ENCODE measurements around the gene PPP1R13L.
"Not testable (repeated sequence)": the region's sequence is repeated elsewhere in the genome, so short reads cannot be mapped to it uniquely, and the experiment has no call there.

Gene PPP1R13L

DNA sequence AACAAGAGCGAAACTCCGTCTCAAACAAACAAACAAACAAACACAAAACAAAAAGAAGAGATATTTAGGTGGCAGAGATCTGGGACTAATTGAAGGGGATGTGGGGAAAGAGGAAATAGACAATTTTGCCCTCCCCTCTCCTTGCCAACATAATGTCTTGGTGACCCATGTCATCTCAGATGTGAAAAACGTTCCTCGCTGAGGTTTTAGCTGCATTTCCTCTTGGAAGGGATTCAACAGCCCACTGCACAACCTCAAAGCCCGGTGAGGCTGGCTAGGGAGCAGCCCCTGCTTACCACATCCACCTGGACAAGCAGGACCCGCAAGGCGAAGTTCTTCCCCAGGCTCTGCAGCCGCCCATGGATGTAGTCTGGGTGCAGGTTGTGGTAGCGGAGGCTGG, 13.9 kb upstream of the PPP1R13L start:
- no peak for ATAC-seq

DNA sequence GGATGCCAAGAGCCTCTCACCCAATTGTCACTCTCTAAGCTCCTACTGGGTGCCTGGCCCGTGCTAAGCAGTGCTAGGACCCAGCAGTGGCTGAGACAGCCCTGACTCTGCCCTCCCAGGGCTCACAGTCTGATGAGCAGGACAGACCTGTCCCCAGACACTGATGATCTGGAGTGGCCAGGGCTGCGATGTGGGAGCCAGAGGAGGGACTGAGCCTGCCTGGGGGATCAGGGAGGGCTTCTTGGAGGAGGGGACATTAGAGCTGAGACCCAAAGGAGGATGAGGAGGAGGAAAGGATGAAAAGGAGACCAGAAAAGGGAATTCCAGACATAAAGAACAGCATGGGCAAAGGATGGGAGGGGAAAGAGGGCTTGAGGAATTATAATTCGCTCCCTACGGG, 12.3 kb upstream of the PPP1R13L start:
- ATAC-seq = no peak

More for the DNA sequence above, 13.9 kb upstream of the PPP1R13L start:
- TF ChIP-seq ESRRG (CRISPR knock-in tag; IDR thresholded peaks at IDR 0.05) (no peak), ZFP3 (CRISPR knock-in tag; IDR thresholded peaks at IDR 0.05) (no peak), ZNF8 (CRISPR knock-in tag; IDR thresholded peaks at IDR 0.05) (no peak)
- TF ChIP-seq, protein P1, sequence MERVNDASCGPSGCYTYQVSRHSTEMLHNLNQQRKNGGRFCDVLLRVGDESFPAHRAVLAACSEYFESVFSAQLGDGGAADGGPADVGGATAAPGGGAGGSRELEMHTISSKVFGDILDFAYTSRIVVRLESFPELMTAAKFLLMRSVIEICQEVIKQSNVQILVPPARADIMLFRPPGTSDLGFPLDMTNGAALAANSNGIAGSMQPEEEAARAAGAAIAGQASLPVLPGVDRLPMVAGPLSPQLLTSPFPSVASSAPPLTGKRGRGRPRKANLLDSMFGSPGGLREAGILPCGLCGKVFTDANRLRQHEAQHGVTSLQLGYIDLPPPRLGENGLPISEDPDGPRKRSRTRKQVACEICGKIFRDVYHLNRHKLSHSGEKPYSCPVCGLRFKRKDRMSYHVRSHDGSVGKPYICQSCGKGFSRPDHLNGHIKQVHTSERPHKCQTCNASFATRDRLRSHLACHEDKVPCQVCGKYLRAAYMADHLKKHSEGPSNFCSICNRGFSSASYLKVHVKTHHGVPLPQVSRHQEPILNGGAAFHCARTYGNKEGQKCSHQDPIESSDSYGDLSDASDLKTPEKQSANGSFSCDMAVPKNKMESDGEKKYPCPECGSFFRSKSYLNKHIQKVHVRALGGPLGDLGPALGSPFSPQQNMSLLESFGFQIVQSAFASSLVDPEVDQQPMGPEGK (CRISPR knock-in tag; IDR thresholded peaks at IDR 0.05; ENCODE audit: borderline replicate concordance) = no peak
- TF ChIP-seq, protein P2, sequence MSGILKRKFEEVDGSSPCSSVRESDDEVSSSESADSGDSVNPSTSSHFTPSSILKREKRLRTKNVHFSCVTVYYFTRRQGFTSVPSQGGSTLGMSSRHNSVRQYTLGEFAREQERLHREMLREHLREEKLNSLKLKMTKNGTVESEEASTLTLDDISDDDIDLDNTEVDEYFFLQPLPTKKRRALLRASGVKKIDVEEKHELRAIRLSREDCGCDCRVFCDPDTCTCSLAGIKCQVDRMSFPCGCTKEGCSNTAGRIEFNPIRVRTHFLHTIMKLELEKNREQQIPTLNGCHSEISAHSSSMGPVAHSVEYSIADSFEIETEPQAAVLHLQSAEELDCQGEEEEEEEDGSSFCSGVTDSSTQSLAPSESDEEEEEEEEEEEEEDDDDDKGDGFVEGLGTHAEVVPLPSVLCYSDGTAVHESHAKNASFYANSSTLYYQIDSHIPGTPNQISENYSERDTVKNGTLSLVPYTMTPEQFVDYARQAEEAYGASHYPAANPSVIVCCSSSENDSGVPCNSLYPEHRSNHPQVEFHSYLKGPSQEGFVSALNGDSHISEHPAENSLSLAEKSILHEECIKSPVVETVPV (CRISPR knock-in tag; IDR thresholded peaks at IDR 0.05) = no peak

DNA sequence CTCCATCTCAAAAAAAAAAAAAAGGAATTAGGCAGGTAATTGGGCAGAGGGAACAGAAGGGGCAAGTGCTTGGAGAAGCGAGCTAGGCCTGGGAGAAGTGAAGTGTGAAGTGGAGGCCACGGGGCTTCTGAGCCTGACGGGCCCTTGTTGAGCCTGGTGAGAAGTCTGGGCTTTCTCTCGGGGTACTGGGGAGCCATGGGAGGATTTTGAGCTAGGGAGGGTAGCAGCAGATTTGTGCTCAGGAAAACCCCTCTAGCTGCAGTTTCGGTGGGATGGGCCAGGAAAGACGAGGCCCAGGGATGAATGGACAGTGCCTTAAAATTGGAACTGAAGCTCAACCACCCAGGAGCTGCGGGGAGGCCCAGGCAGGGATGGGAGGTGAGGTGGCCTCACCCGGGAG, 9.6 kb upstream of the PPP1R13L start:
- no peak for ATAC-seq
- TF ChIP-seq CSDC2 (CRISPR knock-in tag; IDR thresholded peaks at IDR 0.05) (no peak), ZNF565 (CRISPR knock-in tag; conservative IDR thresholded peaks at IDR 0.05; ENCODE audit: low read depth) (no peak)
- TF ChIP-seq, protein P3, sequence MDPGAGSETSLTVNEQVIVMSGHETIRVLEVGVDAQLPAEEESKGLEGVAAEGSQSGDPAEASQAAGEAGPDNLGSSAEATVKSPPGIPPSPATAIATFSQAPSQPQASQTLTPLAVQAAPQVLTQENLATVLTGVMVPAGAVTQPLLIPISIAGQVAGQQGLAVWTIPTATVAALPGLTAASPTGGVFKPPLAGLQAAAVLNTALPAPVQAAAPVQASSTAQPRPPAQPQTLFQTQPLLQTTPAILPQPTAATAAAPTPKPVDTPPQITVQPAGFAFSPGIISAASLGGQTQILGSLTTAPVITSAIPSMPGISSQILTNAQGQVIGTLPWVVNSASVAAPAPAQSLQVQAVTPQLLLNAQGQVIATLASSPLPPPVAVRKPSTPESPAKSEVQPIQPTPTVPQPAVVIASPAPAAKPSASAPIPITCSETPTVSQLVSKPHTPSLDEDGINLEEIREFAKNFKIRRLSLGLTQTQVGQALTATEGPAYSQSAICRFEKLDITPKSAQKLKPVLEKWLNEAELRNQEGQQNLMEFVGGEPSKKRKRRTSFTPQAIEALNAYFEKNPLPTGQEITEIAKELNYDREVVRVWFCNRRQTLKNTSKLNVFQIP (CRISPR knock-in tag; IDR thresholded peaks at IDR 0.05; ENCODE audit: borderline replicate concordance, low read depth) = no peak

More for the DNA sequence above, 12.3 kb upstream of the PPP1R13L start:
- TF ChIP-seq, protein P4, sequence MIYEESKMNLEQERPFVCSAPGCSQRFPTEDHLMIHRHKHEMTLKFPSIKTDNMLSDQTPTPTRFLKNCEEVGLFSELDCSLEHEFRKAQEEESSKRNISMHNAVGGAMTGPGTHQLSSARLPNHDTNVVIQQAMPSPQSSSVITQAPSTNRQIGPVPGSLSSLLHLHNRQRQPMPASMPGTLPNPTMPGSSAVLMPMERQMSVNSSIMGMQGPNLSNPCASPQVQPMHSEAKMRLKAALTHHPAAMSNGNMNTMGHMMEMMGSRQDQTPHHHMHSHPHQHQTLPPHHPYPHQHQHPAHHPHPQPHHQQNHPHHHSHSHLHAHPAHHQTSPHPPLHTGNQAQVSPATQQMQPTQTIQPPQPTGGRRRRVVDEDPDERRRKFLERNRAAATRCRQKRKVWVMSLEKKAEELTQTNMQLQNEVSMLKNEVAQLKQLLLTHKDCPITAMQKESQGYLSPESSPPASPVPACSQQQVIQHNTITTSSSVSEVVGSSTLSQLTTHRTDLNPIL (CRISPR knock-in tag; IDR thresholded peaks at IDR 0.05; ENCODE audit: low read depth) = no peak

DNA sequence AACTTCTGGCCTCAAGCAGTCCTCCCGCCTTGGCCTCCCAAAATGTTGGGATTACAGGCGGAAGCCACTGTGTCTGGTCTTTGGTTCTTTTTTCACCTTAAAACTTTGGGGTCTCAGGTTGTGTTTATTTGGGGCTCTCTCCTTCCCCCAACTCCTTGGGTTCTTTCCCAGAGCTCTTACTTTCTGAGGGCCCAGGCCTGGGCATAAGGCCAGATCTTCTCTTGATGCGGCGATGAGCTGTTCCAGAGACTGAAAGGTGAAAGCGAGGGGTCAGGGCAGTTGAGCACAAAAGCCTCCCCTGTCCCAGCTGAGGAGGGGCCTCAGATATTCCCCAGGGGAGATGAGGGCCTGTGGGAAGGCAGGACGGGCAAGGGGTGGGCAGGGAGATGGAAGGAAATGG, 8.6 kb upstream of the PPP1R13L start:
- TF ChIP-seq ISL1 (CRISPR knock-in tag; IDR thresholded peaks at IDR 0.05) (no peak), OSR1 (CRISPR knock-in tag; IDR thresholded peaks at IDR 0.05) (no peak), GLIS3 (CRISPR knock-in tag; IDR thresholded peaks at IDR 0.05) (no peak), ZNF8 (CRISPR knock-in tag; IDR thresholded peaks at IDR 0.05) (no peak), CSDC2 (CRISPR knock-in tag; IDR thresholded peaks at IDR 0.05) (no peak), BACH2 (CRISPR knock-in tag; IDR thresholded peaks at IDR 0.05; ENCODE audit: borderline replicate concordance) (no peak)
- TF ChIP-seq, protein P3 (CRISPR knock-in tag; IDR thresholded peaks at IDR 0.05; ENCODE audit: borderline replicate concordance, low read depth) = no peak
- no peak for ATAC-seq

DNA sequence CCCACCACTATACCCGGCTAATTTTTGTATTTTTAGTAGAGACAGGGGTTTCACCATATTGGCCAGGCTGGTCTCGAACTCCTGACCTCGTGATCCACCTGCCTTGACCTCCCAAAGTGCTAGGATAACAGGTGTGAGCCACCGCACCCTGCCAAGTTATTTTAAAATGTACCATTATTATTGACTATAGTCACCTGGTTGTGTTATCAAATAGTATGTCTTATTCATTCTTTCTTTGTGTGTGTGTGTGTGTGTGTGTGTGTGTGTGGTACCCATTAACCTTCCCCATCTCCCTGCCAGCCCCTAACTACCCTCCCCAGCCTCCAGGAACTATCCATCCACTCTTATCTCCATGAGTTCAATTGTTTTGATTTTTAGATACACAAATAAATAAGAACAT, 5.5 kb upstream of the PPP1R13L start:
- not testable (repeated sequence) for ATAC-seq

DNA sequence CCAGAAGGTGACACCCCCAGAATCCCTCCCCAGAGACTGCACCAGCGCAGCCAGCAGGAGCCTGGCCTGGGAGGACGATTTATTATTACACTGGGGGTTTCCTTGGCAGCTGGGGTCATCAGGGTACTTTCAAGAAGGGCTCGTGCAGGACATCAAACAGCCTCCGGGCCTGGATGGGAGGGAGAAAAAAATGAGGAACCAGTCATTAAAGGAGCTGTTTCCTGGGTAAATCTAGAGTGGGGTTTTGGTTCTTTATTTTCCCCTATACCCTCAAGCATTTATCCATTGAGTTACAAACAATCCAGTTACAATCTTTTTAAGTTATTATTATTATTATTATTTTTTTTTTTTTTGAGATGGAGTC, 4.7 kb upstream of the PPP1R13L start:
- ATAC-seq = no peak
- no peak for TF ChIP-seq GLIS3 (CRISPR knock-in tag; IDR thresholded peaks at IDR 0.05)
- TF ChIP-seq ESRRG (CRISPR knock-in tag; IDR thresholded peaks at IDR 0.05) = no peak
- no peak for TF ChIP-seq OSR1 (CRISPR knock-in tag; IDR thresholded peaks at IDR 0.05)
- TF ChIP-seq SNAI2 (CRISPR knock-in tag; IDR thresholded peaks at IDR 0.05) = no peak
- TF ChIP-seq, protein P5, sequence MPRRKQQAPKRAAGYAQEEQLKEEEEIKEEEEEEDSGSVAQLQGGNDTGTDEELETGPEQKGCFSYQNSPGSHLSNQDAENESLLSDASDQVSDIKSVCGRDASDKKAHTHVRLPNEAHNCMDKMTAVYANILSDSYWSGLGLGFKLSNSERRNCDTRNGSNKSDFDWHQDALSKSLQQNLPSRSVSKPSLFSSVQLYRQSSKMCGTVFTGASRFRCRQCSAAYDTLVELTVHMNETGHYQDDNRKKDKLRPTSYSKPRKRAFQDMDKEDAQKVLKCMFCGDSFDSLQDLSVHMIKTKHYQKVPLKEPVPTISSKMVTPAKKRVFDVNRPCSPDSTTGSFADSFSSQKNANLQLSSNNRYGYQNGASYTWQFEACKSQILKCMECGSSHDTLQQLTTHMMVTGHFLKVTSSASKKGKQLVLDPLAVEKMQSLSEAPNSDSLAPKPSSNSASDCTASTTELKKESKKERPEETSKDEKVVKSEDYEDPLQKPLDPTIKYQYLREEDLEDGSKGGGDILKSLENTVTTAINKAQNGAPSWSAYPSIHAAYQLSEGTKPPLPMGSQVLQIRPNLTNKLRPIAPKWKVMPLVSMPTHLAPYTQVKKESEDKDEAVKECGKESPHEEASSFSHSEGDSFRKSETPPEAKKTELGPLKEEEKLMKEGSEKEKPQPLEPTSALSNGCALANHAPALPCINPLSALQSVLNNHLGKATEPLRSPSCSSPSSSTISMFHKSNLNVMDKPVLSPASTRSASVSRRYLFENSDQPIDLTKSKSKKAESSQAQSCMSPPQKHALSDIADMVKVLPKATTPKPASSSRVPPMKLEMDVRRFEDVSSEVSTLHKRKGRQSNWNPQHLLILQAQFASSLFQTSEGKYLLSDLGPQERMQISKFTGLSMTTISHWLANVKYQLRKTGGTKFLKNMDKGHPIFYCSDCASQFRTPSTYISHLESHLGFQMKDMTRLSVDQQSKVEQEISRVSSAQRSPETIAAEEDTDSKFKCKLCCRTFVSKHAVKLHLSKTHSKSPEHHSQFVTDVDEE (CRISPR knock-in tag; IDR thresholded peaks at IDR 0.05) = no peak
- TF ChIP-seq RARB (CRISPR knock-in tag; IDR thresholded peaks at IDR 0.05) = no peak
- no peak for TF ChIP-seq ZNF70 (CRISPR knock-in tag; IDR thresholded peaks at IDR 0.05)
- TF ChIP-seq BACH2 (CRISPR knock-in tag; IDR thresholded peaks at IDR 0.05; ENCODE audit: borderline replicate concordance) = no peak
- TF ChIP-seq ARNTL (CRISPR knock-in tag; IDR thresholded peaks at IDR 0.05; ENCODE audit: borderline replicate concordance, low read depth) = no peak
- TF ChIP-seq ISL1 (CRISPR knock-in tag; IDR thresholded peaks at IDR 0.05) = no peak
- no peak for TF ChIP-seq PPARA (CRISPR knock-in tag; IDR thresholded peaks at IDR 0.05; ENCODE audit: borderline replicate concordance)
- no peak for TF ChIP-seq TCF4 (CRISPR knock-in tag; IDR thresholded peaks at IDR 0.05; ENCODE audit: borderline replicate concordance)
